Measurements from ENCODE around the gene ORMDL3.

GRCh38 chr17:39920218-39921210, 6.9 kb downstream of the ORMDL3 start:
- TF ChIP-seq EZH2 (IDR thresholded peaks at IDR 0.05; ENCODE audit: low read length, missing control alignments) (no peak), CTCF (conservative IDR thresholded peaks at IDR 0.05 in 1 of 2, IDR thresholded peaks at IDR 0.05 in 1 of 2; ENCODE audit: low read depth in 1 of 2, low read length in 2 of 2) (no peak)
